UCSD-AML1 (cell line): ENCODE results near the gene PXMP2.
"Not testable (repeated sequence)": the region's sequence is repeated elsewhere in the genome, so short reads cannot be mapped to it uniquely, and the experiment has no call there.

Source experiments
- DNase-seq: peaks from one replicate; lab custom pipeline; 2025; ENCODE audit not compliant: unreplicated experiment; lab: John Stamatoyannopoulos, UW

Gene PXMP2

GRCh38 chr12:132692030-132692429, 4.6 kb downstream of the PXMP2 start:
- not testable (repeated sequence) for DNase-seq

- DNase-seq: not testable (repeated sequence)
Measured at GRCh38 chr12:132694888-132695287, 7.5 kb downstream of the PXMP2 start.

GRCh38 chr12:132695431-132695830, 8.0 kb downstream of the PXMP2 start:
- no peak for DNase-seq

- no peak for DNase-seq
Measured at GRCh38 chr12:132698341-132698740, 11.0 kb downstream of the PXMP2 start.

GRCh38 chr12:132700212-132700822, 12.9 kb downstream of the PXMP2 start:
- DNase-seq: no peak

- DNase-seq: no peak
Measured at GRCh38 chr12:132702640-132703039, 15.3 kb downstream of the PXMP2 start.

GRCh38 chr12:132703641-132704040, 16.3 kb downstream of the PXMP2 start:
- DNase-seq: no peak

GRCh38 chr12:132707241-132707640, 19.9 kb downstream of the PXMP2 start:
- no peak for DNase-seq

- DNase-seq: no peak
Measured at GRCh38 chr12:132708150-132708549, 20.8 kb downstream of the PXMP2 start.

- DNase-seq: no peak
Measured at GRCh38 chr12:132710043-132710404, 22.6 kb downstream of the PXMP2 start.

GRCh38 chr12:132710405-132711079, 23.2 kb downstream of the PXMP2 start, which contains the start of gene PGAM5:
TSS of gene PGAM5 (plus strand) at chr12:132710842. CDS start at chr12:132710877, 35 bp downstream.
- DNase-seq: peak; percentile 92

- peak; percentile 33 for DNase-seq
Measured at GRCh38 chr12:132711080-132711843, 23.9 kb downstream of the PXMP2 start.

GRCh38 chr12:132713123-132713522, 25.7 kb downstream of the PXMP2 start:
- DNase-seq: no peak

GRCh38 chr12:132715874-132716273, 28.5 kb downstream of the PXMP2 start:
- DNase-seq: no peak

- no peak for DNase-seq
Measured at GRCh38 chr12:132716356-132716755, 29.0 kb downstream of the PXMP2 start.

- no peak for DNase-seq
Measured at GRCh38 chr12:132717011-132717410, 29.6 kb downstream of the PXMP2 start.

GRCh38 chr12:132717531-132718387, 30.4 kb downstream of the PXMP2 start:
- no peak for DNase-seq

- no peak for DNase-seq
Measured at GRCh38 chr12:132718644-132719043, 31.3 kb downstream of the PXMP2 start.

- DNase-seq: no peak
Measured at GRCh38 chr12:132719141-132719953, 32.0 kb downstream of the PXMP2 start.

GRCh38 chr12:132719954-132720324, 32.6 kb downstream of the PXMP2 start:
- DNase-seq: no peak
